Activated CD4-positive, alpha-beta T cell treated with anti-CD3 and anti-CD28 coated beads, Interleukin-2, amount 50 U/mL, for 4 hours (primary cell): ENCODE results near the gene NAT16.
"Not testable (repeated sequence)": the region's sequence is repeated elsewhere in the genome, so short reads cannot be mapped to it uniquely, and the experiment has no call there.

Experiments
- DNase-seq, 2 experiments: peaks; one replicate each; pipeline ENCODE4 v3.0.0-alpha.2; 2020

NAT16 gene

DNA sequence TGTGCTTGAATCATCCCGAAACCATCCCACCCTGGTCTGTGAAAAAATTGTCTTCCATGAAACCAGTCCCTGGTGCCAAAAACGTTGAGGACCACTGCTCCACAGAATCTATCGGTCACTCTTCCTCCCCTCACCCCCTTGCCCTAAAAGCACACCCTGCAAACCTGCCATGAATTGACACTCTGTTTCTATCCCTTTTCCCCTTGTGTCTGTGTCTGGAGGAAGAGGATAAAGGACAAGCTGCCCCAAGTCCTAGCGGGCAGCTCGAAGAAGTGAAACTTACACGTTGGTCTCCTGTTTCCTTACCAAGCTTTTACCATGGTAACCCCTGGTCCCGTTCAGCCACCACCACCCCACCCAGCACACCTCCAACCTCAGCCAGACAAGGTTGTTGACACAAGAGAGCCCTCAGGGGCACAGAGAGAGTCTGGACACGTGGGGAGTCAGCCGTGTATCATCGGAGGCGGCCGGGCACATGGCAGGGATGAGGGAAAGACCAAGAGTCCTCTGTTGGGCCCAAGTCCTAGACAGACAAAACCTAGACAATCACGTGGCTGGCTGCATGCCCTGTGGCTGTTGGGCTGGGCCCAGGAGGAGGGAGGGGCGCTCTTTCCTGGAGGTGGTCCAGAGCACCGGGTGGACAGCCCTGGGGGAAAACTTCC, 54.0 kb downstream of the NAT16 start:
- no peak for DNase-seq

DNA sequence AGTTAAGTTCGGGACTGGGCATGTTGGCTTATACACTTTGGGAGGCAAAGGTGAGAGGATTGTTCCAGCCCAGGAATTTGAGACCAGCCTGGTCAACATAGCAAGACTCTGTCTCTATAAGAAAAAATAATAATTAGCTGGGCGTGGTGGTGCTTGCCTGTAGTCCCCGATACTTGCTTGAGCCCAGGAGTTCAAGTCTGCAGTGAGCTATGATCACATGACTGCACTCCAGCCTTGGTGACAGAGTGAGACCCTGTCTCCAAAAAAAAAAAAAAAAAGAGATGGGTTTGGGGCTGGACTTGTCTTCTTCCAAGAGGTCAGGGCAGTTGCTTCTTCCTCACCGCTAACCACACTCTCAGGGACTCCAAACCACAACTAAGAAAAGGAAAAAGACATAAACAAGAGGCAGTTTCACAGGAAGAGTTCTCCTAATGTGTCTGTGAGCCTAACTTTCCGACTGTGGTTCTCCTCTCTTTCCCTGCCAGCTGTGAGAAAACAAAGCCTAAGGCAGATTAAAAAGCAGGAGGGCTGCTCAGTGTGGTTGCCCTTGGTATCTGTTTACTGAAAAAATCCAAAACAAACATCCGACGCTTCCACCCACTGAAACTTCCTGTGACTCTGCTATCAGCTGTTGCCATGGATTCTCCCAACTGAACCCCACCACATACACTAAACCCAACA, 55.6 kb downstream of the NAT16 start:
- DNase-seq = no peak

DNA sequence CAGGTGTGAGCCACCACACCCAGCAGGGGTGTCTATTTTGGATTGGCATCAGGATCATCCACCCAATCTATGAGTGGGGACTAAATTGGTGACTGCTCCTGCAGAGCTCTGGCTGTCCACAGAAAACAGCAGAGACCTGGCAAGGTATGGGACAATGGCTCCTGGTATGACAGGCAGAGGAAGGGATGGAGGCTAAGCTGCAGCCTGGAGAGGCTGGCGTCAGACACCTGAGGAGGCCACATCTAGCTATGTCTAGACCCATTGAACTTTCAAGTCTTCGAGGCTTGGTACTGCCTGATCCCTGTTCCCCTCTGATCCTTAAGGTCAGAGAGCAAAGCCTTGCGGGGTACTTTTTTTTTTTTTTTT, 56.4 kb downstream of the NAT16 start:
- DNase-seq = no peak

DNA sequence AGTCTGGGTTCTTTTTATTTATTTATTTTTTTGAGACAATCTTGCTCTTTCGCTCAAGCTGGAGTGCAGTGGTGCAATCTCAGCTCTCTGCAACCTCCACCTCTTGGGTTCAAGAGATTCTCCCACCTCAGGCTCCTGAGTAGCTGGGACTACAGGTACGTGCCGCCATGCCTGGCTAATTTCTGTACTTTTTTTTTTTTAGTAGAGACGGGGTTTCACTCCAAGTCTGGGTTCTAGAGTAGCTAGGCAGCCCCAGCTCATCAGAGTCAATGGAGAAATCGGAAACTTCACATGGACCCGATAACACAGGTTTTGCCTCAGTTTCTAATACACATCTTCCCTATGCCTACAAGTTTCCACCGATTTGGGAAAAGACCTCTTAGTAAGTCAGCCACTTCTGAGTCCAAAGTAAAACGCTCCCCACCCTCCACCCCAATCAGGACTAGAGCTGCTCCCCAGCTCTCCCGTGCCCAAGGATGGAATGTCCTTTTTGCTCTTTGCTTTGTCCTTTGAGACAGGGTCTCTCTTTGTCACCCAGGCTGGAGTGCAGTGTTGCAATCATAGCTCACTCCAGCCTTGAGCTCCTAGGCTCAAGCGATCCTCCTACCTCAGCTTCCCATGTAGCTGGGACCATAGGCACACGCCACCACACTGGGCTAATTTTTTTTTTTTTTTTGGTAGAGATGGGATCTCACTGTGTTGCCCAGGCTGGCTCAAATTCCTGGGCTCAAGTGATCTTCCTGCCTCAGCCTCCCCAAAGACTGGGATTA, 57.0 kb downstream of the NAT16 start:
- DNase-seq = no peak

DNA sequence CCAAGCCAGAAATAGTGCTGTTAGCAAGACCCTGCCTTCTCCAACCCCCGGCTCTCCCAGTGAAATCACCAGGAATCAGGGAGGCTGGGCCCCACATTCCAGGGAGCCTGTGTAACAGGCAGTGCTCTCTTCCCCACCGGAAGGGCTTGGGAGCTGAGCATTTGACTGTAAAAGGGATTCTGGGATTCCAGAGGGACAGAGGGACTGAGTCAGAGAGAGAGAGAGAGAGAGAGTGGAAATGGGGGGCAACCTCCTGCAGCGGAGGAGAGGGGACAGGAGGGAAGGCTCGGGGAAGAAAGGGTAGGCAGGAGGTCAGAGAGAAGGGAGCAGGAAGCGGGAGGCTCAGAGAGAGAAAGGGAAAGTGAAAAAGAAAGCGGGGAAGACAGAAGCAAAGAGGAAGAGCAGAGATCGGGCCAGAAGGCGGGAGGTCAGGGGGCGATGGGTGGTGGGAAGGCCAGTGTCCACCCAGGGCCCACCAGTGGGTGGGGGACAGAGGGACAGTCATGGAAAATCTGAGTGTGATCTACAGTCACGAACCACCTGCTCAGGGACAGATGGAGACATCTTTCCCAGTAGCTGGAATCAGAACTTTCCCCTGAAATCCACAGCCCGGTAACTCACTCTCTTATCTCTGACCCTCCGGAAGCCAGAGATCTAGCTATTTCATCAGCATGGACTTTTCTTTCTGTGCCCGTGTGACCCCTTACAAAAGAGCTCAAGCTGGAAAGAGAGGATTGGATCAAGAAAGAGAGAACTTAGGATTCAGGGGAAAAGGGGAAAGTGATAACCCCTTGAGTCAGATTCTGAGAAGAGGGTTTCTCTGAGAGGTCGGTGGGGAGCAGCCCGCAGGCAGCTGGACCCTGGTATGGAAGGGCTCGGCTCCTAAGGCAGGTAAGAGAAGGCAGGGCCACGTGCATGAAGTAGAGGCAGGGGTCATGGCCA, 57.8 kb downstream of the NAT16 start:
- DNase-seq = no peak

DNA sequence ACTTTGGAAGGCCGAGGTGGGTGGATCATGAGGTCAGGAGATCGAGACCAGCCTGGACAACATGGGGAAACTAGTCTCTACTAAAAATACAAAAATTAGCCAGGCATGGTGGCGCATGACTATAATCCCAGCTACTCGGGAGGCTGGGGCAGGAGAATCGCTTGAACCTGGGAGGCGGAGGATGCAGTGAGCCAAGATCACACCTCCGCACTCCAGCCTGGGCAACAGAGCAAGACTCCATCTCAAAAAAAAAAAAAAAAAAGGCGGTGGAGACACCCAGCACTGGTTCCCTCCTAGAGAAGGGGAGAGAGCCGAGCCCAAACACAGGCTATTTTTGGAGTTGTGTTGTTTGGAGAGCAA, 58.5 kb downstream of the NAT16 start:
- not testable (repeated sequence) for DNase-seq
